A549 (cell line): ENCODE measurements around the gene LRFN2. TPM values are rescaled to one million over a fixed set of nuclear protein-coding genes. Genes with fewer than 3 reads are reported as not detected.

Experiments
- ATAC-seq, 2 experiments: fragments of 200-7000 bp in 1 of 2; fragments of >200 bp in 1 of 2; cut with Nextera tagmentation in 1 of 2; cut with Tn5 transposase in 1 of 2; 3 replicates each; pipeline versions ENCODE4 v1.8.0 to v1.9.1; 2018 to 2020; ENCODE audit warnings: mild to moderate bottlenecking in 1 of 2, moderate library complexity in 1 of 2
- CTCF ChIA-PET: fragments of 300-600 bp; sonication (Branson Sonifier 250); formaldehyde crosslinking; extraction: SDS; loops from one replicate; lab custom pipeline; 2021; ENCODE audit warnings: antibody characterized with exemption, inconsistent platforms; lab: Yijun Ruan, JAX
- POLR2A ChIA-PET: fragments of 350-600 bp; formaldehyde crosslinking; extraction: SDS; loops from one replicate; lab custom pipeline; 2021; ENCODE audit warnings: antibody characterized with exemption, inconsistent platforms; lab: Yijun Ruan, JAX
- DNase-seq, 2 experiments: peaks; one replicate each; pipeline versions ENCODE4 v3.0.0 to v3.0.0-alpha.2; 2011 to 2016; ENCODE audit warnings: low read depth in 1 of 2, low spot score in 1 of 2
- FAIRE-seq: peaks from 2 replicates; lab custom pipeline; 2011; peaks lifted over from hg19 to GRCh38; lab: Jason Lieb, UNC
- H3K27ac ChIP-seq, 2 experiments: fragments of >200 bp; sonication (Bioruptor Twin); formaldehyde crosslinking; 3 replicates each; pipeline ENCODE4 v1.5.1; 2016 to 2017
- H3K4me1 ChIP-seq: fragments of >200 bp; sonication (Bioruptor Twin); formaldehyde crosslinking; 3 replicates; pipeline ENCODE4 v1.6.1; 2016
- H3K4me2 ChIP-seq: fragments of >200 bp; sonication (Bioruptor Twin); formaldehyde crosslinking; 3 replicates; pipeline ENCODE4 v1.6.1; 2016
- H3K4me3 ChIP-seq: fragments of >200 bp; sonication (Bioruptor Twin); formaldehyde crosslinking; 3 replicates; pipeline ENCODE4 v1.5.1; 2016
- H3K9me3 ChIP-seq: fragments of >200 bp; sonication (Bioruptor Twin); formaldehyde crosslinking; 3 replicates; pipeline ENCODE4 v1.6.1; 2016
- CEBPB ChIP-seq, 2 experiments: fragments of >200 bp in 1 of 2; sonication (Bioruptor Twin) in 1 of 2; formaldehyde crosslinking in 1 of 2; IDR thresholded peaks; 2 replicates each; pipeline ENCODE4 v1.6.1; 2012 to 2016
- FOSB ChIP-seq: fragments of 250-450 bp; sonication (Bioruptor Pico); IDR thresholded peaks from 2 replicates; pipeline ENCODE4 v1.5.0; 2020; ENCODE audit warnings: mild to moderate bottlenecking, moderate library complexity
- KDM1A ChIP-seq: fragments of 200-600 bp; sonication (generic); IDR thresholded peaks from 2 replicates; pipeline ENCODE4 v1.6.1; 2016; ENCODE audit warnings: low read depth, mild to moderate bottlenecking
- KDM5A ChIP-seq: fragments of 200-600 bp; sonication (generic); IDR thresholded peaks from 2 replicates; pipeline ENCODE4 v1.6.1; 2016; ENCODE audit warnings: antibody characterized with exemption, mild to moderate bottlenecking
- NPAS2 ChIP-seq: fragments of 250-450 bp; sonication (Bioruptor Pico); IDR thresholded peaks from 2 replicates; pipeline ENCODE4 v1.8.0; 2022; ENCODE audit warnings: mild to moderate bottlenecking, moderate library complexity, borderline replicate concordance
- NR3C1 ChIP-seq: fragments of >200 bp; sonication (Bioruptor Twin); formaldehyde crosslinking; IDR thresholded peaks from 3 replicates; pipeline ENCODE4 v1.6.1; 2017
- POLR2AphosphoS2 ChIP-seq: conservative IDR thresholded peaks from 2 replicates; pipeline ENCODE4 v1.6.1; 2012; ENCODE audit warnings: low read length, improper control_type of control experiment, inconsistent platforms
- RFX5 ChIP-seq: fragments of 450-650 bp; IDR thresholded peaks from 2 replicates; pipeline ENCODE4 v1.7.1; 2014; ENCODE audit warnings: antibody characterized with exemption, mild to moderate bottlenecking, moderate library complexity
- SREBF2 ChIP-seq: fragments of 450-650 bp; IDR thresholded peaks from 2 replicates; pipeline ENCODE4 v1.6.1; 2014; ENCODE audit warnings: mild to moderate bottlenecking, moderate library complexity
- TFCP2L1 ChIP-seq: fragments of 250-450 bp; sonication (Bioruptor Pico); IDR thresholded peaks from 2 replicates; pipeline ENCODE4 v1.5.0; 2021; ENCODE audit warnings: mild to moderate bottlenecking
- WGBS: methylation state at CpG from one replicate; pipeline ENCODE4 v1.1.6; 2017; ENCODE audit errors: missing lambda C conversion rate; 5-methylcytosine and 5-hydroxymethylcytosine counted together
- polyA plus RNA-seq, 4 experiments: library from polyadenylated mRNA; depleted of rRNA in 3 of 4; stranded (reverse); fragments of >200 nt; fragmentation: RNase III in 1 of 4; extraction: RNeasy Plus Mini Kit Qiagen cat#74134 plus additional on column Dnase treatment in 1 of 4; gene quantifications; 2 replicates in 3 of 4; 3 replicates in 1 of 4; pipeline ENCODE4 v1.2.3, GENCODE V29; 2011 to 2017
- TF ChIP-seq, protein P1 (sequence below): fragments of >200 bp; sonication (Bioruptor Twin); formaldehyde crosslinking; IDR thresholded peaks from 3 replicates; pipeline ENCODE4 v1.6.1; 2016
- TF ChIP-seq, protein P2 (sequence below): fragments of 250-450 bp; sonication (Bioruptor Pico); IDR thresholded peaks from 2 replicates; pipeline ENCODE4 v1.5.0; 2021; ENCODE audit warnings: mild to moderate bottlenecking, moderate library complexity, borderline replicate concordance
- TF ChIP-seq, protein P3 (sequence below): IDR thresholded peaks from 2 replicates; pipeline ENCODE4 v1.6.1; 2012
- TF ChIP-seq, protein P4 (sequence below): fragments of 250-450 bp; sonication (Bioruptor Pico); IDR thresholded peaks from 2 replicates; pipeline ENCODE4 v1.5.0; 2020; ENCODE audit warnings: low read depth, mild to moderate bottlenecking, moderate library complexity
- TF ChIP-seq, protein P5 (sequence below): fragments of 200-600 bp; sonication (generic); IDR thresholded peaks from 2 replicates; pipeline ENCODE4 v1.6.1; 2016; ENCODE audit warnings: antibody characterized with exemption, mild to moderate bottlenecking, moderate library complexity

Gene LRFN2
- polyA plus RNA-seq, 2 of the 4 experiments (the other 2 are of a cell fraction): not detected

DNA sequence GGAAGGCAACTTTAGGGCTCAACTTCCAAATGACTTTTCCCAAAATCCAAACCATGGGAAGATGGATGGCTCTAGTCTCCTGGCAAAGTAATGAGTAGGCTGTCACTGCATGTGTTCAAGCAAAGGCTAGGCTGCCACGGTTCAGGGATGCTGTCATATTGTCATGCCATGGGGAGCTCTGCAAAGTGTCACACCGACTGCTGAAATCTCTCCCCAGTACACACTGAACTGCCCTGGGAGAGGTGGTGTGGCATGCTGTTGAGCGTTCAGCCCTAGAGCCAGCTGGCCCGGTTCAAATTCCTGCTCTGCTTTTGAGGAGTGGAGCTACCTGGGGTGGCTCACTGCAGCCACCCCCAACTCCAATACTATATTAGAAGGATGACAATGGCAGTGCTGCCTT lies 115.9 kb downstream of the LRFN2 start:
- ChIA-PET CTCF (no interaction called here), POLR2A (no interaction called here)
- Histone ChIP-seq H3K4me2 (no peak overlapping the region), H3K27ac (no peak overlapping the region), H3K9me3 (no peaks in the 10 kb centered on the region), H3K4me3 (no peak overlapping the region), H3K4me1 (no peaks in the 10 kb centered on the region)
- WGBS: no CpG with 5 or more reads among the region's 4 CpGs
- ATAC-seq (no peak), FAIRE-seq (no peak), DNase-seq (no peak)
- no peak for TF ChIP-seq RFX5
- TF ChIP-seq, protein P1, sequence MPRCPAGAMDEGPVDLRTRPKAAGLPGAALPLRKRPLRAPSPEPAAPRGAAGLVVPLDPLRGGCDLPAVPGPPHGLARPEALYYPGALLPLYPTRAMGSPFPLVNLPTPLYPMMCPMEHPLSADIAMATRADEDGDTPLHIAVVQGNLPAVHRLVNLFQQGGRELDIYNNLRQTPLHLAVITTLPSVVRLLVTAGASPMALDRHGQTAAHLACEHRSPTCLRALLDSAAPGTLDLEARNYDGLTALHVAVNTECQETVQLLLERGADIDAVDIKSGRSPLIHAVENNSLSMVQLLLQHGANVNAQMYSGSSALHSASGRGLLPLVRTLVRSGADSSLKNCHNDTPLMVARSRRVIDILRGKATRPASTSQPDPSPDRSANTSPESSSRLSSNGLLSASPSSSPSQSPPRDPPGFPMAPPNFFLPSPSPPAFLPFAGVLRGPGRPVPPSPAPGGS: no peak
- TF ChIP-seq, protein P2, sequence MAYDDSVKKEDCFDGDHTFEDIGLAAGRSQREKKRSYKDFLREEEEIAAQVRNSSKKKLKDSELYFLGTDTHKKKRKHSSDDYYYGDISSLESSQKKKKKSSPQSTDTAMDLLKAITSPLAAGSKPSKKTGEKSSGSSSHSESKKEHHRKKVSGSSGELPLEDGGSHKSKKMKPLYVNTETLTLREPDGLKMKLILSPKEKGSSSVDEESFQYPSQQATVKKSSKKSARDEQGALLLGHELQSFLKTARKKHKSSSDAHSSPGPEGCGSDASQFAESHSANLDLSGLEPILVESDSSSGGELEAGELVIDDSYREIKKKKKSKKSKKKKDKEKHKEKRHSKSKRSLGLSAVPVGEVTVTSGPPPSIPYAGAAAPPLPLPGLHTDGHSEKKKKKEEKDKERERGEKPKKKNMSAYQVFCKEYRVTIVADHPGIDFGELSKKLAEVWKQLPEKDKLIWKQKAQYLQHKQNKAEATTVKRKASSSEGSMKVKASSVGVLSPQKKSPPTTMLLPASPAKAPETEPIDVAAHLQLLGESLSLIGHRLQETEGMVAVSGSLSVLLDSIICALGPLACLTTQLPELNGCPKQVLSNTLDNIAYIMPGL: no peak
- no peak for TF ChIP-seq TFCP2L1 (CRISPR knock-in tag)

DNA sequence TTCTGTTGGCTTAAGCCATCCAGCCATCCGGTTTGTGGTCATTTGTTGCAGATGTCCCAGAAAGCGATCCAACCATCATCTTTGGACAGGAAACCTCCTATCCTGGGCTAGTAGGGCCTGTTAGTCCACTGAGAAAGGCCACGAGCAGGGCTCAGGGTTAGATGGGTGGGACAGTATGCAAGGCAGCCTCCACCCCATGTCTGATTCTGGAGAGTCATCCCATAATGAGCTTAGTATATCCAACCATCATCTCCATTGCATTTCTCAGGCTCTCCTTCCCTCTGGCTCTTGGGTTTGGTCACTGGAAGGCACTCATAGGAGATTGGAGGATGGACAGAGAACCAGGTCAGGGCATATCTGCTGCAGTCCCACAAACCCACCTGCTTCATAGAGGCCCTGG lies 117.8 kb downstream of the LRFN2 start:
- Histone ChIP-seq H3K4me3 (no peak overlapping the region), H3K27ac (no peak overlapping the region), H3K4me1 (no peaks in the 10 kb centered on the region), H3K9me3 (no peaks in the 10 kb centered on the region), H3K4me2 (no peak overlapping the region)
- CTCF ChIA-PET: no interaction called here
- WGBS: 18% methylated on average over 3 of the region's 3 CpGs
- no peak for ATAC-seq
- FAIRE-seq: no peak
- POLR2A ChIA-PET: no interaction called here
- no peak for DNase-seq
- TF ChIP-seq, protein P3, sequence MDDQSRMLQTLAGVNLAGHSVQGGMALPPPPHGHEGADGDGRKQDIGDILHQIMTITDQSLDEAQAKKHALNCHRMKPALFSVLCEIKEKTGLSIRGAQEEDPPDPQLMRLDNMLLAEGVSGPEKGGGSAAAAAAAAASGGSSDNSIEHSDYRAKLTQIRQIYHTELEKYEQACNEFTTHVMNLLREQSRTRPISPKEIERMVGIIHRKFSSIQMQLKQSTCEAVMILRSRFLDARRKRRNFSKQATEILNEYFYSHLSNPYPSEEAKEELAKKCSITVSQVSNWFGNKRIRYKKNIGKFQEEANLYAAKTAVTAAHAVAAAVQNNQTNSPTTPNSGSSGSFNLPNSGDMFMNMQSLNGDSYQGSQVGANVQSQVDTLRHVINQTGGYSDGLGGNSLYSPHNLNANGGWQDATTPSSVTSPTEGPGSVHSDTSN: no peak
- no peak for TF ChIP-seq FOSB (CRISPR knock-in tag)
- no peak for TF ChIP-seq SREBF2
- no peak for TF ChIP-seq POLR2AphosphoS2
- no peak for TF ChIP-seq NPAS2 (CRISPR knock-in tag)
- TF ChIP-seq CEBPB (IDR thresholded peaks at IDR 0.05): no peak
- TF ChIP-seq KDM5A: no peak
- TF ChIP-seq, protein P4, sequence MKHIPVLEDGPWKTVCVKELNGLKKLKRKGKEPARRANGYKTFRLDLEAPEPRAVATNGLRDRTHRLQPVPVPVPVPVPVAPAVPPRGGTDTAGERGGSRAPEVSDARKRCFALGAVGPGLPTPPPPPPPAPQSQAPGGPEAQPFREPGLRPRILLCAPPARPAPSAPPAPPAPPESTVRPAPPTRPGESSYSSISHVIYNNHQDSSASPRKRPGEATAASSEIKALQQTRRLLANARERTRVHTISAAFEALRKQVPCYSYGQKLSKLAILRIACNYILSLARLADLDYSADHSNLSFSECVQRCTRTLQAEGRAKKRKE (CRISPR knock-in tag): no peak
- no peak for TF ChIP-seq KDM1A

DNA sequence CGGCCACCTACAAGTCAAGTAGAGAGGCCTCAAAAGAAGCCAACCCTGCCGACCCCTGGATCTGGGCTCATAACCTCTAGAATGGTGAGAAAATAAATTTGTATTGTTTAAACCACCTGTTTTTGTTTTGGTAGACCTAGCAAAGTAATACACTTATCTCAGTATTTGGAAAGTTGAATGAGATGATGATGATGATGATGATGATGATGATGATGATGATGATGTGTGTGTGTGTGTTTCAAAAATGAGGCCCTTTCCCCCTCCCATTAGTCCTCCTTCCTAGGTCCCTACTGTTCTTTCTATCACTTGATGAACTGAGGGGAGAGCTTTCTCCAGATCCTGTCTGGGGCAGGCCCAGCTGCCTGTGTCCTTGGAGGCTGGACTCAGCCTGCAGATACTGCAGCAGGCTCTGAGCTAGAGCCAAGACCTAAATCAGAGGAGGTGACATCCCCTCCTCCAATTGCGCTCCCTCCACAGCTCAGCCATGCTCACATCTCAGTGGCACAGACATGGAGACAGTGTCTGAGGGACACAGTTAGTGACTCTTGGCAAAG lies 120.1 kb downstream of the LRFN2 start:
- POLR2A ChIA-PET: no interaction called here
- no peak overlapping the region for H3K27ac ChIP-seq
- no peak for ATAC-seq
- CTCF ChIA-PET: no interaction called here
- no peak overlapping the region for H3K4me2 ChIP-seq
- H3K4me3 ChIP-seq: no peak overlapping the region
- 29% methylated on average over 3 of the region's 3 CpGs for WGBS
- no peaks in the 10 kb centered on the region for H3K4me1 ChIP-seq
- no peak for FAIRE-seq
- no peak for TF ChIP-seq NR3C1
- TF ChIP-seq, all 56 proteins: peak for 0
- DNase-seq: no peak
- no peaks in the 10 kb centered on the region for H3K9me3 ChIP-seq

DNA sequence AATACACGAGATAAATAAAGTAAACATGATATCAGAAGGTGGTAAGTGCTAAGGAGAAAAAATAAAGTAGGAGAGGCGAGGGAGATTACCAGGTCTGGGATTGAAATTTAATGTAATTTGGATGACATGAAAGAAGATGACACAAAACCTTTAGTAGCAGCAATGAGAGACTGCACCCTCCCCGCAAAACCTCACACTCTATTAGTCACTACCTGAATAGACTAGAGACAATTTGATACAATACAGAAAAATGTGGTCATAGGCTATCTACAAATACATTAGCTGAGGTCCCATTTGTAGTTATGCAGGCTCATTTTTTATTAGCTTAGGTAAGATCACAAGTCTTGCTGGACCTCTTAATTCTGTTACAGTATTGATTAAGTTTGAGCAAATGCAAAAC lies 125.5 kb downstream of the LRFN2 start:
- ATAC-seq: no peak
- Histone ChIP-seq H3K4me3 (no peak overlapping the region), H3K4me2 (no peak overlapping the region), H3K9me3 (no peaks in the 10 kb centered on the region), H3K27ac (no peak overlapping the region), H3K4me1 (no peaks in the 10 kb centered on the region)
- 10% methylated on average over 3 of the region's 3 CpGs for WGBS
- POLR2A ChIA-PET: no interaction called here
- DNase-seq: no peak
- TF ChIP-seq, protein P5, sequence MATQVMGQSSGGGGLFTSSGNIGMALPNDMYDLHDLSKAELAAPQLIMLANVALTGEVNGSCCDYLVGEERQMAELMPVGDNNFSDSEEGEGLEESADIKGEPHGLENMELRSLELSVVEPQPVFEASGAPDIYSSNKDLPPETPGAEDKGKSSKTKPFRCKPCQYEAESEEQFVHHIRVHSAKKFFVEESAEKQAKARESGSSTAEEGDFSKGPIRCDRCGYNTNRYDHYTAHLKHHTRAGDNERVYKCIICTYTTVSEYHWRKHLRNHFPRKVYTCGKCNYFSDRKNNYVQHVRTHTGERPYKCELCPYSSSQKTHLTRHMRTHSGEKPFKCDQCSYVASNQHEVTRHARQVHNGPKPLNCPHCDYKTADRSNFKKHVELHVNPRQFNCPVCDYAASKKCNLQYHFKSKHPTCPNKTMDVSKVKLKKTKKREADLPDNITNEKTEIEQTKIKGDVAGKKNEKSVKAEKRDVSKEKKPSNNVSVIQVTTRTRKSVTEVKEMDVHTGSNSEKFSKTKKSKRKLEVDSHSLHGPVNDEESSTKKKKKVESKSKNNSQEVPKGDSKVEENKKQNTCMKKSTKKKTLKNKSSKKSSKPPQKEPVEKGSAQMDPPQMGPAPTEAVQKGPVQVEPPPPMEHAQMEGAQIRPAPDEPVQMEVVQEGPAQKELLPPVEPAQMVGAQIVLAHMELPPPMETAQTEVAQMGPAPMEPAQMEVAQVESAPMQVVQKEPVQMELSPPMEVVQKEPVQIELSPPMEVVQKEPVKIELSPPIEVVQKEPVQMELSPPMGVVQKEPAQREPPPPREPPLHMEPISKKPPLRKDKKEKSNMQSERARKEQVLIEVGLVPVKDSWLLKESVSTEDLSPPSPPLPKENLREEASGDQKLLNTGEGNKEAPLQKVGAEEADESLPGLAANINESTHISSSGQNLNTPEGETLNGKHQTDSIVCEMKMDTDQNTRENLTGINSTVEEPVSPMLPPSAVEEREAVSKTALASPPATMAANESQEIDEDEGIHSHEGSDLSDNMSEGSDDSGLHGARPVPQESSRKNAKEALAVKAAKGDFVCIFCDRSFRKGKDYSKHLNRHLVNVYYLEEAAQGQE: no peak
- TF ChIP-seq, protein P1: no peak
- no peak for TF ChIP-seq KDM1A
- no peak for FAIRE-seq
- CTCF ChIA-PET: no interaction called here
